Nephron progenitor cell (in vitro differentiated cells): Measurements from ENCODE around the gene CRIP1.

Experiments
- DNase-seq: peaks from one replicate; pipeline ENCODE4 v3.0.0; 2021
- H3K27ac Mint-ChIP-seq: 2 replicates; pipeline ENCODE4 v1.8.0; 2021; ENCODE audit warnings: mild to moderate bottlenecking, moderate library complexity, mixed read lengths
- H3K27me3 Mint-ChIP-seq: 2 replicates; pipeline ENCODE4 v1.8.0; 2021; ENCODE audit warnings: mild to moderate bottlenecking, low read depth, mixed read lengths; ENCODE audit not compliant: poor library complexity
- H3K36me3 Mint-ChIP-seq: 2 replicates; pipeline ENCODE4 v1.8.0; 2021; ENCODE audit warnings: low read depth, mixed read lengths
- H3K4me1 Mint-ChIP-seq: 2 replicates; pipeline ENCODE4 v1.8.0; 2021; ENCODE audit warnings: mixed read lengths
- H3K4me3 Mint-ChIP-seq: 2 replicates; pipeline ENCODE4 v1.8.0; 2021; ENCODE audit warnings: mild to moderate bottlenecking, moderate library complexity, mixed read lengths
- H3K9me3 Mint-ChIP-seq: 2 replicates; pipeline ENCODE4 v1.8.0; 2021; ENCODE audit warnings: mild to moderate bottlenecking, moderate library complexity, mixed read lengths
- TF ChIP-seq, protein P1 (sequence below): fragments of 200-600 bp; sonication (generic); IDR thresholded peaks from 2 replicates; pipeline ENCODE4 v1.5.0; 2021; ENCODE audit warnings: antibody characterized with exemption

CRIP1 gene

DNA sequence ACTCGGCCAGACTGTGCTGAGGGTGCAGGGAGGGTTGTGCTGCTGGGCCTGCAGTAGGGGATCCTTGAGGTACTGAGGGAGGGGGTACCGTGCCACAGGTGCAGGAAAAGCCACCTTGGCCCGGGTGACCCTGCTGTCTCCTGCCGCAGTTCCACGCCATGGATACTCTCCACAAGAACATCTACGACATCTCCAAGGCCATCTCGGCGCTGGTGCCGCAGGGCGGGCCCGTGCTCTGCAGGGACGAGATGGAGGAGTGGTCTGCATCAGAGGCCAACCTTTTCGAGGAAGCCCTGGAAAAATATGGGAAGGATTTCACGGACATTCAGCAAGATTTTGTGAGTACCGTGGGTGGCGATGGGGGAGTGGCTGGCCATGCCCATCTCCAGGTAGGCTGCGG is 26.1 kb upstream of the CRIP1 start:
- TF ChIP-seq, protein P1, sequence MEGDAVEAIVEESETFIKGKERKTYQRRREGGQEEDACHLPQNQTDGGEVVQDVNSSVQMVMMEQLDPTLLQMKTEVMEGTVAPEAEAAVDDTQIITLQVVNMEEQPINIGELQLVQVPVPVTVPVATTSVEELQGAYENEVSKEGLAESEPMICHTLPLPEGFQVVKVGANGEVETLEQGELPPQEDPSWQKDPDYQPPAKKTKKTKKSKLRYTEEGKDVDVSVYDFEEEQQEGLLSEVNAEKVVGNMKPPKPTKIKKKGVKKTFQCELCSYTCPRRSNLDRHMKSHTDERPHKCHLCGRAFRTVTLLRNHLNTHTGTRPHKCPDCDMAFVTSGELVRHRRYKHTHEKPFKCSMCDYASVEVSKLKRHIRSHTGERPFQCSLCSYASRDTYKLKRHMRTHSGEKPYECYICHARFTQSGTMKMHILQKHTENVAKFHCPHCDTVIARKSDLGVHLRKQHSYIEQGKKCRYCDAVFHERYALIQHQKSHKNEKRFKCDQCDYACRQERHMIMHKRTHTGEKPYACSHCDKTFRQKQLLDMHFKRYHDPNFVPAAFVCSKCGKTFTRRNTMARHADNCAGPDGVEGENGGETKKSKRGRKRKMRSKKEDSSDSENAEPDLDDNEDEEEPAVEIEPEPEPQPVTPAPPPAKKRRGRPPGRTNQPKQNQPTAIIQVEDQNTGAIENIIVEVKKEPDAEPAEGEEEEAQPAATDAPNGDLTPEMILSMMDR: no peak
- H3K27me3 Mint-ChIP-seq: peaks cover 3% of the 10 kb centered on the region
- H3K4me1 Mint-ChIP-seq: peaks cover 7% of the 10 kb centered on the region
- H3K36me3 Mint-ChIP-seq: peaks cover 16% of the 10 kb centered on the region
- DNase-seq: no peak
- no peaks in the 10 kb centered on the region for H3K9me3 Mint-ChIP-seq
- no peak overlapping the region for H3K4me3 Mint-ChIP-seq
- H3K27ac Mint-ChIP-seq: no peak overlapping the region

DNA sequence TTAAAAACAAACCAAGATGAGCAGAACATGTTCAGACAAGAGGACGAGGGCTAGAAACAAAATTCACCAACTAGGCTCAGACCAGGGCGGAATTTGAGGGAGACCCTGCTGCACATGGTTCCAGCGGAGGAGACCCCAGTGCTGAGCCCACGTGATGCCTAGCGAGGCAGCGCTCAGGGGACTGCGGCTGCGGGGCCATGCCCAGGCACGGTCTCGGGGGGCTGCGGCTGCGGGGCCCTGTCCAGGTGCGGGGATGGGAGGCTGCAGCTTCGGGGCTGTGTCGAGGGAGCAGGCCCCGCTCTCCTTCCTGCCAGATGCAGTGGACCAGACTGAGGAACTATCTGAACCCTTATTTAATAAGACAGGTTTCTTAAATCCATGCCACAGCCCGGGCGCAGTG is 24.8 kb upstream of the CRIP1 start:
- H3K9me3 Mint-ChIP-seq: no peaks in the 10 kb centered on the region
- peaks cover 14% of the 10 kb centered on the region for H3K36me3 Mint-ChIP-seq
- peaks cover 3% of the 10 kb centered on the region for H3K27me3 Mint-ChIP-seq
- H3K4me1 Mint-ChIP-seq: peaks cover 7% of the 10 kb centered on the region
- H3K4me3 Mint-ChIP-seq: no peak overlapping the region
- TF ChIP-seq, protein P1: no peak
- H3K27ac Mint-ChIP-seq: no peak overlapping the region
- no peak for DNase-seq

DNA sequence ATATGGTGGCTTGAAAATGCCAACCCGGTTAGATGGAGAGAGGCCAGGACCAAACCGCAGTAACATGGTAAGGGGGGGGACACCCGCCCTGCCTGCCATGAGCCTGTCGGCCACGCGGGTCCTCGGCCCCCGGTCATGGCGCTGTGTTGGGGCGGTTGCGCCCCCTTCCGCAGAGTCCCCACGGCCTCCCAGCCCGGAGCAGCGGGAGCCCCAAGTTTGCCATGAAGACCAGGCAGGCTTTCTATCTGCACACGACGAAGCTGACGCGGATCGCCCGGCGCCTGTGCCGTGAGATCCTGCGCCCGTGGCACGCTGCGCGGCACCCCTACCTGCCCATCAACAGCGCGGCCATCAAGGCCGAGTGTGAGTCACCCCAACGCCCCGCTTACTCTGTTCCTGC is 22.2 kb upstream of the CRIP1 start:
- peaks cover 3% of the 10 kb centered on the region for H3K27me3 Mint-ChIP-seq
- peaks cover 14% of the 10 kb centered on the region for H3K36me3 Mint-ChIP-seq
- no peaks in the 10 kb centered on the region for H3K9me3 Mint-ChIP-seq
- TF ChIP-seq, protein P1: no peak
- H3K4me3 Mint-ChIP-seq: no peak overlapping the region
- no peak for DNase-seq
- no peak overlapping the region for H3K27ac Mint-ChIP-seq
- H3K4me1 Mint-ChIP-seq: peaks cover 7% of the 10 kb centered on the region

DNA sequence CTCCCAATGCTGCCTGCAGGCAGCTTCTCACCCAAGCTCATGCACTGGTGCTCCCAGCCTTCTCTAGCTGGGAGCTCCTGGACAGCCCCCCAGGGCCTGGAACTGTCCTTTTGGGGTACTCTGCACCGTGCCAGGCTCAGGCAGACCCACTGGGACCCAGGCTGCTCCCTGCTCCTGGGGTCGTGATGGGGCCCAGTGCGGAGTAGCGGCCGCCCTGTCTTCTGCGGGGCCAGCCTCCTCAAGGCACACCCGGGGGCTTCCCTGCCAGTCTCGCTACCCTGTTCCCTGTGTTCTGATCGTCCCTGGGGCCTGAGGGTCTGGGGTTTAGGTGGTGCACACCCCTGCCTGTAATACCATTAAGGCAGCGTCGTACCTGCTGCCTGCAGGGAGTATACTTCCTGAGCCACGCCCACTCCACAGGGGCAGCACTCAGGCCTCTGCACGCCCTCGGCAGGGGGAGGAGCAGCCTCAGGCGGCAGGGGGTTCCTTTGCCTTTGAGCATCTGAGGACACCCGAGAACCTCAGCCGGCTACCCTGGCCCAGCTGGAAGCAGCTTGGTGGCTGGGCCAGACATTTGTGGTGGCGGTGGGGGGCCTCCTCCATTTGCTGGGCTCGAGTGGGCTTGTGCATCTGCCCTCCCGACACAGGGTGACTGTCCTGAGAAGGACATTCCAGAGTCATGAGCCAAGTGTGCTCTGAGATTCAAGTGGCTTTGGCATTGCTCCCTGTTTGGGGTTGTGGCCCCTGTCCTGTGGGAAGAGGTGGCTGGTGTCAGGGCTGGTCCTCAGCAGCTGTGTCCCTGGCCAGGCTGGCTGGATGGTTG is 21.3 kb upstream of the CRIP1 start:
- Mint-ChIP-seq H3K36me3 (peaks cover 14% of the 10 kb centered on the region), H3K4me3 (no peak overlapping the region), H3K27me3 (peaks cover 3% of the 10 kb centered on the region), H3K27ac (no peak overlapping the region), H3K9me3 (no peaks in the 10 kb centered on the region), H3K4me1 (peaks cover 10% of the 10 kb centered on the region)
- no peak for DNase-seq
- TF ChIP-seq, protein P1: no peak

DNA sequence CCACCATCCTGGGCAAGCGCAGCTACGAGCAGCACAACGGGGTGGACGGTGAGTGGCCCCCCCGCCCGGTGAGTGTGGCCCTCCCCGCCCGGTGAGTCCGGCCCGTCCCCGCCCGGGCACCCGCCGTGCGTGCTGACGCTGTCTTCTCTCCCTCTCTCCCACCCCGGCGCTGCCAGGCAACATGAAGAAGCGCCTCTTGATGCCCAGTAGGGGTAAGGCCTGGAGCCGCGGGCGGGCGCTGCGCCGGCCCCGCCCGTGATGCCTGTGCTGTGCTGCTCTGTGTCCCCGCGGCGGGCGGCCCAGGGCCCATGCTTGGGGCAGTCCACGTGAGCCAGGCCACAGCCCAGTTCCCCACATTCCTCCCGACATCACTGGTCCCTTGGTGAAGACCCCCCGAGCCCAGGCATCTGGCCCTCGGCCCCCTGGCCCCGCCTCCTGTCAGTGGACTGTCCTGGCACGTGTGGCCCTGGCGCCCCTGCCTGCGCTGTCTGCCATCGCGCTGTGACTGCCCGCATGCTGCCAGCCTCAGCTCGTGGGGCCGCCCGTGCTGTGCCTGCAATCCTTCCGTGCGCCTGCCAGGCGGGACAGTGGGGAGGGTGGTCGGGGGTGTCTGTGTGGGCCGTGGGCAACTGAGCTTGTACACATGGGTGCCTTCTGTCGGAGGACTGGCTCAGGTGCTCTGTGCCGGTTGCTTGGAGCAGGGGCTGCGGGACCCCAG is 20.0 kb upstream of the CRIP1 start:
- H3K4me1 Mint-ChIP-seq: peaks cover 11% of the 10 kb centered on the region
- H3K4me3 Mint-ChIP-seq: no peak overlapping the region
- peaks cover 11% of the 10 kb centered on the region for H3K36me3 Mint-ChIP-seq

More for the DNA sequence above, 20.0 kb upstream of the CRIP1 start:
- no peaks in the 10 kb centered on the region for H3K9me3 Mint-ChIP-seq
- TF ChIP-seq, protein P1: no peak
- H3K27me3 Mint-ChIP-seq: peaks cover 3% of the 10 kb centered on the region
- no peak overlapping the region for H3K27ac Mint-ChIP-seq
- no peak for DNase-seq
